Hypothalamus (tissue), 51 donors: ENCODE results near the gene WDR3.
A peak's percentile ranks its signal among the peaks of the same experiment; 100 is the strongest.

ENCODE experiments used
- DNase-seq, 51 donors: peaks; one replicate each; lab custom pipeline; 2025; lab: John Stamatoyannopoulos, UW

WDR3 gene

DNA sequence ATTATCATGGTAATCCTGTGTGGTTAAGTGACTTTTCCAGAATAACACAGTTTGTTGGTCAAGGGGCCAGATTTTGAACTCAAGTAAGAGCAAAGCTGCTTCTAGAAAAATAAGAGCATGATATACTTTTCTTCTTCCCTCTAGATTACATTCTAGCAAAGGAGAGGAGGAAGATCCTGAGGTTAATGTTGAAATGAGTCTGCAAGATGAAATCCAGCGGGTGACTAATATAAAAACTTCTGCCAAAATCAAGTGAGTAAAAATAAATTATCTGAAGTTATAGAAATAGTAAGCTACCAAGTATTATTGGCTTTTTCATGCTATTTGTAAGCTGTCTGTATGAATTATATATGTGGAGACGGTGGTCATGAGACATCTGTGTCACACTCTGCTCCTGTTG lies 12.8 kb downstream of the WDR3 start:
- DNase-seq, result no peak

DNA sequence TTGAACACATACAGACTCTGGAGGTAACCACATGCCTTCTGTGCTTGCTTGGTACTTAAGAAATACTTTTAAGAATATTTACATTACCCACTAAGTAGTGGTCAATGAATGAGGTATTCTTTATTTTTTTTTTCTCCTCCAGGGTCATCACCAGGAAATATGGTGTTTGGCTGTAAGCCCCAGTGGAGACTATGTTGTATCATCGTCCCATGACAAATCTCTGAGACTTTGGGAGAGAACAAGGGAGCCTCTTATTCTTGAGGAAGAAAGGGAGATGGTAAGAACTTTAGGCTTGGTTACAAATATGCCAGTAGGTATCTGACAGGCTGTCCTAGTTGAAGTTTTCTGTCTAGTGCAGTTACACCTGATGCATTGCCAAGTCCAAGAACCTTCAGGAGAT lies 22.8 kb downstream of the WDR3 start:
- DNase-seq, result no peak

DNA sequence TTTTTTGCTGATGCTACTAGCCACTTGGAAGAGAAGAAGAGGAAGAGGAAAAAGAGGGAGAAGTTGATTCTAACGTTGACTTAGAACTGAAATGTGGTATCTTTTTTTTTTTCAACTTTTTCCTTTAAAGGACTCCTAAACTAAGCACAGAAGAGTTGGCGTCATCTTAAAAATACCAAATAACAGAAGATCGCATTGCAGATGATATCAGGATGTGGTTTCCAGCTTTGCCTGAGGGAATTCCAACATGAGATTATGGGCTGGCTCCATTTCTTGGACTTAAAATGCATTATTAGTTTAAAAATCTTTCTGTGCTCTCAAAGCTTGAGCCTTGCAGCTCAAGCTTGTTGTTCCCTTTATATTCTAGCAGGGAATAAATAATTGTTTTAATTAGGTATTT lies 29.8 kb downstream of the WDR3 start:
- no peak for DNase-seq

DNA sequence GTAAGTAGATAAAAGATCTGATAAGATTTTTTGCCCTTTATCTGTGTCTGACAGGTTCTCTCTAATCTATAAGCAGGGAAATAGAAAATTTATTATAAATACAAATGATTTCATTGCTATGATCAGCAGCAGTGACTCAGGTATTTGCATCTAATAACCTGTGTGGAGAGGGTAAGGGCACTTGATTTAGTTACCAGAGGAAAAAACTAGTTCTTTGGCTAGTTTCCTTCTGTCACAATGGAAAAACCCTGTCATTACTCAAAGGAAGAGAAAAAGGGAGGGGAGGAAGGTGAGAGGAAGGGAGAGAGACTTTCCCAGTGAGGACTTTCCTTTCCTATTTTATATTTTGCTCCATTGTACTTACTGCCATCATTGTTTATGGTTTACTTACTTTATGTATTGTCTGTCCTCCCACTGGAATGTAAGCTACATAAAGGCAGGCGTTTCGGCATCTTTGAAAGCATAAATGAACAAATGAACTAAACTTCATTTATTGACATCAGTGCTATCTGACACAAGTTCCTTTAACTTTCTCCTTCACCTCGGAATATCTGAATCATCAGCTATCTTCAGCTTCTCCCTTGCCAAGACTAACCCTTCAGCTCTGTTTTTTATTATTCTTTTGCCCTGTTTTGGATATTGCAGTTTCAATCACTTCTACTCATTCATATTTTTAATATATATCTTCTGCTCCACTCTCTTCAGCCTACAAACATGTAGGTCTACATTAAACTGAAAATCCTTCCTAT lies 34.9 kb downstream of the WDR3 start:
- DNase-seq, result no peak

DNA sequence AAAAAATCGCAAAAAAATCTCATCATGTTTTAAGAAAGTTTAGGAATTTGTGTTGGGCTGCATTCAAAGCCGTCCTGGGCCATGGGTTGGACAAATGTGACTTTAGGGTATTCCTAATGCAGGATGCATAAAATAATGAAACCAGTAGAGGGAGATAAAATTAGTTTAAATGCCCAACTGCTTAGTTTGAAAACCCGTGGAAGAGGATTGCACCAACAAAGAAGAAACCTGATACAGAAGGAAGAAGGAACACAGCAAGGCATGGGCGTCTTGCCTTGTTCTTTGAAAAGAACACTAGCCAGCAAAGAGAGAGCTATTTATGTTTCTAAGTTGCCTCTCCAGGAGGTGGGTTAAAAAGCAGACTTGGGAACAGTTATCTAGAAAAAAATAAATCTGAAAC lies 37.9 kb downstream of the WDR3 start:
- DNase-seq, result peak in 1 of 51 donors; percentile 11

DNA sequence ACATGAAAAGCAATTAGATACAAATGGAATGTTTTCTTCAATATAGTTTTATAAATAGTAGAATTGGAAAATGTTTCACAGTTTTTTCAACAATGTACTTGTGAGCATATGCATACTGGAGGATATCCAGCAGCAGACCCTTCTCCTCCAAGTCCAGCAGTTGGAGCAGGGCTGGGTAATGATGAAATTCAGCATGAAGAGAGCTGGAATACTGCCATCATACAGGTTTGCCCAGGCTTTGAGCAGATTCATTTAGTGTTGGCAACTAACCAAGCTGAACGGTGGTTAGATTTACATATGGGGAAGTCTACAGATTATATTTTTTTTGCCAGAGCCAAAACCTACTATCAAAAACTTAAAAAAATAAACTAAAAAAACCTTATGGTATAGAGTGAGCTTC lies 38.3 kb downstream of the WDR3 start:
- no peak for DNase-seq

DNA sequence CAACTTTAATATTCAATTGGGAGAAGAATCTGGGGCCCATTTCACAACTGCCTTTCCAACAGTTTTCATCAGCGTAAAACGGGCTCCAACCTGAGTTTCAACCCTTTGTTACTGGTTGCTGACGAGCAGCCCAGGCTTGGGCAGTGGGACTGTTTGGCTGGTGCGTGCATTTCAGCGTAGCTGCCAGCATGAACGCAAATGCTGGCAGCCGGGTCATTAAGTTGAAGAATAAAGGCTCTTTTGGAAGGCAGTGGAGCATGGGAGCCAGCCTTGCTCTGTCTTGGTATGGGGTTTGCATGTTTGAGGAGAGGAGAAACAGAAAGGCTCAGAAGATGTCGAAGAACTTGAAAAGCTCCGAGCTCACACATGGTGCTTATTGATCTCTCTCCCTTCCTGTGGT lies 40.7 kb downstream of the WDR3 start:
- DNase-seq, result peak in 4 of 51 donors; percentile 0 to 7 (median 2)

DNA sequence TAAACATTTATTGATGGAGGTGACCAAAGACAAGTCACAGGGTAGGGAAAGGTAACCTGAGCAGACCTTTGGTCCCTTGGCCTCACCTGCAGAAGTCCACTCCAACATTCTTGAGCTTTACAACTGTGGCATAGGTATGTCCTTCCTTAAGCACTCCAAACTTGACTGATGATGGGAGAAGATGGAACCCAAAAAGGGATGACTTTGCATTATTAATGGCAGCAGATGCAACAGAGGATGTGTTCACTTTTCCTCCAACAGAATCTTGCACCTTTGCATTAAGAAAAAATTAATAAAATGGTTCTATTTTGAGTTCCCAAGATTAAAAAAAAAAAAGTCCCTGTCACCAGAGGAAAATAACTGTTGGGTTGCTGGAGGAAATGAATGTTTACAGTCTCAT lies 42.2 kb downstream of the WDR3 start:
- no peak for DNase-seq

DNA sequence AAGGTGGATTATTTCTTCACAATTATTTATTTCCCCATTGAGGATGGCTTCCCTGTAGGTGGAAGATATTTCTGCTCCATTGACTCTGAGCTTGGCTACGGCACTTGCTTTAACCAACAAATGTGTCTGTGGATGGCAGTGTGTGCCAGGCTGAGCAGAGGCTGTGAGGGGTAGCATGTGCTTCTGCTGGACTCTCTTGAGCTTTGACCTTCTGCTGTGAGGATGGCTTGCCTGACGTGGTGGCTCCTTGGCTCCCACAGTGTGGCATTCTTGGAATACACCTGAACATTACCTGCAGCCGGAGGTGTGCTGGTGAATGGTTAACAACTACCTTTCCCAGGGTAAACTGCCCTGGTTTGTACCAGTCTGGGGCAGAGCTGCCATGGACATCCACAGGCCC lies 46.8 kb downstream of the WDR3 start:
- no peak for DNase-seq

DNA sequence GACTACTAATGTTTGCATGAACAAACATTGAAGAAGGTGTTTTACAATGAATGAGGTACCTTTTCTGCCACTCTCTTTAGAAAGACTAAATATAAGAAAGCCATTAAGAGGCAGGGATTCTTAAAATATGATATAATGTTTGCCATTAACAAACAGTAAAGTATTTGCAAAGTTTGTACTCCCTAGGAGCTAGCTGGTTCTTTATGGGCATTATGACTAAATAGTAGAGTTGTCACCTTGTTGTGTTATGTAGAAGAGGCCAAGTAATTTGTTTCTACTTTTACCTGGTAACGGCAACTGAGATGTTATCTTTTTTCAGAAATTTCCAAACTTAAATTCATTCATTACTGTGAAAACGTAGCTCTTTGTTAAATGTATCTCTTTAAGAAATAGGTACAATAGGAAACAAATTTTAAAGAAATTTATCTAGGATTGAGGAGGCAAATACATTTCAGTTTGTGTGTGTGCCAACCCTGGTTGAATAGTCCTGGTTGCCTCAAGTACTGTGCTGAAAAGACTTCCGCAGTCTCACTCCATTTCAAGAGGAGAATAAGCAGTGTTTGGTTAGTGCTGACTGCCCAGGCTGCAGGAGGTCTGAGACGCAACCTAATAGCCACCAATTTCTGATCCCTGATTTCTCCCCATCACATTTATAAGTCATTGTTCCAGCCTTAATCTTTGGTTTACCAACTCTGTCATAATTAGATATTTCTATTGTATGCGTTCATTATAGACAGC lies 52.1 kb downstream of the WDR3 start:
- DNase-seq, result no peak

DNA sequence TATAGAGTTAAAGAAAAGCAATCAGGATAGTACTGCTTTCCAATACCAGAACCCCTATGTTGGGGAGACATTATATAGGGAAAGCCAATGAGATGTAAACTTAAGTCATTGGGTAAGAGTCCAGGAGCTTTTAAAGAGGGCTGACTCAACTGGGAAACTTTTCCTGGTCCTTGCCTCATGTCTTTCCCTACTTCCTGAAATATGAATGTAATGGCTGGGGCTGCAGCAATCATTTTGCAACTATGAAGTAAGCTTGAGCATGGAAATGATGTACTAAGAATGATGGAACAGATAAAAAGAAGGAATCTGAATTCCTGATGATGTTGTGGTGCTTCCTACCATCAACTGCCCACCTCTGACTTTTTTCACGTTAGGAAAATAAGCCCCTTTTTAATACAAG lies 55.7 kb downstream of the WDR3 start:
- no peak for DNase-seq

DNA sequence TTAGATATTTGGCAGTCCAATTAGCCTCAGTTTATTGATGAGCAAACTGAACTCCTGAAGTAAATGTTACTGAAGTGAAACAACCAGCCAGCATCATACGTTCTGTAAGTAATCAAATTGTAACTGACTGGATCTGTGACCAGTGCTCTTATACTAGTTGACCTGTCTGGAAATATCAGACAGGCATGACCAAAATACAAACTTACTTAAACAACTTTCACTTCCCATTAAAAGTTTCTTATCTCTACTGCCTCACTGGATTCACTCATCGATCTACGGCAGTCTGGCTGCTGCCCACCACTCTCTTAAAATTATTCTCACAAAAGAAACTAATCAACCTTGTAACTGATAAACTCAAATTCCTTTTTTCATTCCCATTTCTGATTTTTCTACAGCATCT lies 56.4 kb downstream of the WDR3 start:
- DNase-seq, result no peak

DNA sequence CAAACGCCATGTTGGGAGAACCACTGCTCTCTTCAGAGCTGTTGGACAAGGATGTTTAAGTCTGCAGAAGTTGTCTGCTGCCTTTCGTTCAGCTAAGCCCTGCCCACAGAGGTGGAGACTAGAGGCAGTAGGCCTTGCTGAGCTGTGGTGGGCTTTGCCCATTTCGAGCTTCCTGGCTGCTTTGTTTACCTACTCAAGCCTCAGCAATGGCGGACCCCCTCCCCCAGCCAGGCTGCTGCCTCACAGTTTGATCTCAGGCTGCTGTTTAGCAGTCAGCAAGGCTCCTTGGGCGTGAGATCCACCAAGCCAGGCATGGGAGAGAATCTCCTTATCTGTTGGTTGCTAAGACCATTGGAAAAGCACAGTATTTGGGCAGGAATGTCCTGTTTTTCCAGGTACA lies 74.8 kb downstream of the WDR3 start:
- DNase-seq, result no peak

DNA sequence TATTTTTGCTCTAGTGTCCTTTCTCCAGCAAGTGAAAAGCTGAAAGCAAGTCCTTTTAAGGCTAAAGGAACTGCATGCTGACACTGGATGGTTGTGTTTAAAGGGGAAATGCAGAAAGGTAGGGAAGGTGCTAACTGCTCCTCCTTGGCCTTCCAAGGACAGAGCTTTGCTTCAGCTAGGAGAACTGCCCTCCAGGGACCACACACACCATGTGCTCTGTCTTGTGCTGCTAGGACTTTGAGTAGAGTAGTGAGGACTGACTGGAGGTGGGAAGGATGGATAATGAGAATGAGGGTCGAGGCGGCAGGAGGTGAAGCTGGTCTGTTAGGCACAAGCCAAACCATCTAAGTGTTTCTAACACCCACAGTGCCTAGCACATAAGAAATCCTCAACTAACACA lies 77.9 kb downstream of the WDR3 start:
- no peak for DNase-seq

DNA sequence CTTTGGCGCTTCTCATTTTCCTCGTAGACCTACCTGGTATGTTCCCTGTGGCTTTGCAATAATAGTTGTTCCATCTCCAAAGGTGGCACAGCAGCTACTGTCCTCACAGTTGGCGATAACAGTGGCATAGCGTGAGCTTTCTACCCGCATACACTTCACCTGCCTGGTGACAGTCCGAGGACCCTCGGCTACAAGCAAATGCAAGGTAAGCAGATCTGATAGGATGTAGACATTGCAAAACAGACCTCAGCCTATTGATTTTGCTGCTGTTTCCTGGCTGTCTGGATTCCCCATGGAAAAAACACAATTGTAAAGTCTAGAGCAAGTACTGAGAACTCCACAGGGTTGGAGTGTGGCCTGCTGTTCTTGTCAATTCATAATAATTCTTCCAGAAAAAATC lies 78.5 kb downstream of the WDR3 start:
- no peak for DNase-seq

DNA sequence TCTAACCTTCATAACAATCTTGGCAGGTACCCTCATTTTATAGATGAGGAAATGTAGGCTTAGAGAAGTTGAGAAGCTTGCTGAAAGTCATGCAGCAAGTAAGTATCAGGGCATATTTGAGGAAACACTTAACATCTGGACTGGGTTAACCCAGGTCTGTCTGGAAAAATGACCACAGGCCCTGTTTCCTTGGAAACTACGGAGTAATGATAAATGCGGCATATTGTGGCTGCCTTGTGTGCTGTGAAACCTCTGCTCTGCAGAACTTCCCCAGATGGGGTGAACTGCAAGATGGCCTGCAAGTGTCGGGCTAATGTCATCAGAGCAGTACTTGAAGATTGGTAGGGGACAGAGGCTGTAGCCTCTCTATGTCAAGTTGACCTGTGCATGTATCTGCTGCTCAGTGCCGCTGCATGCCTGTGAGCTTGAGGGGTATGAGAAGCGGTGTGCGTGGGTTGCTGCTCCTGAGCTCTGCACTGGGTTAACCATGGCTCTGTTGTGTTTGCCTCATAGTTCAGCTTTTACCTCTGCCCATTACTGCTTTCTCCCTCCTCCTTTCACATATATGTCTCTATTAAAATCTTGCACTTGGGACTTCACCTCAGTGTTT lies 83.1 kb downstream of the WDR3 start:
- DNase-seq, result no peak

DNA sequence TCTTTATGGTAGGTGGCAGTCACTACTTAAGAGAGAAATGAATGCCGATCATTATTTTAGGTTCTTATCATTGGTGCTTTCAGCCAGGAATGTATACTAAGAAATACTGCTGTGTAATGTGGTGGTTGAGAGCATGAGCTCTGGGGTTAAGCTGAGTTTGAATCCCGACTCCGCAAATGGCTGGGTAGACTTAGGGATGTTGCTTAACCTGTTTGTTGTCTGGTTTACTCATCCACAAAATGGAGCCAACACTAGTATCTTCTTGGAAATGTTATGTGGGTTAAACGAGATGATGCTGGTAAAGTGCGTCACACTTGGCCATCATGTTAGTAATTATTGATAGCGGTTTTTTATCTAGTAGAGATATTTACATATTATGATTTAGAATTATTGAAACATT lies 83.8 kb downstream of the WDR3 start:
- no peak for DNase-seq

DNA sequence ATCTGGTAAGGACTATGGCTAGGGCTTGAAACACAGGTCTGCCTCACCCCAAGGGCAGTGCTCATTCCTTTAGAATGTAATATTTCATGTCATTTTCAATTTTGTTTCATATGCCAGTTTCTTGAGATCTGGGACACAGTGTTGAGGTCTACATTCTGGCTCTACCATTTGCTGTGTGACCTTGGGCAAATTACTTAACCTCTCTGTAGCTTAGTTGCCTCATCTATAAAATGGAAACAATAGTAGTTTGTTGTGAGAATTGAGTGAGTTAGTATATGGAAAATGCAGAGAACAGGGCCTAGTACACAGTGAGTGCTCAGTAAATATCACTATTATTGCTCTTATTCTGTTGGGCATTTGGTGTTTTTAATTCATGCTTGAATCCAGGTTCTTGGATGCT lies 84.4 kb downstream of the WDR3 start:
- DNase-seq, result no peak
